Neural cell (in vitro differentiated cells): ENCODE results near the gene CDON. TPM values are rescaled to one million over a fixed set of nuclear protein-coding genes. Genes with fewer than 3 reads are reported as not detected.

Experiments used
- H2AFZ ChIP-seq: fragments of 200-600, 300-800 bp; sonication (generic), shearing (Covaris generic); 2 replicates; pipeline ENCODE4 v1.6.0; 2014; ENCODE audit warnings: low read depth, mild to moderate bottlenecking, antibody characterized with exemption, low read length, moderate library complexity
- H3F3A ChIP-seq: fragments of 200-600 bp; shearing (Covaris generic); 2 replicates; pipeline ENCODE4 v1.6.1; 2016; ENCODE audit warnings: mild to moderate bottlenecking, moderate library complexity, mixed read lengths, antibody characterized with exemption, low read length; ENCODE audit not compliant: insufficient read depth, poor library complexity, severe bottlenecking
- H3K27ac ChIP-seq: fragments of 200-600, 300-800 bp; sonication (generic), shearing (Covaris generic); 2 replicates; pipeline ENCODE4 v1.5.1; 2014; ENCODE audit warnings: mild to moderate bottlenecking, low read length, moderate library complexity
- H3K27me3 ChIP-seq: fragments of 300-800, 200-600 bp; sonication (generic), shearing (Covaris generic); 2 replicates; pipeline ENCODE4 v1.6.0; 2014; ENCODE audit warnings: mild to moderate bottlenecking, low read depth, low read length, moderate library complexity; ENCODE audit not compliant: insufficient read depth
- H3K36me3 ChIP-seq: fragments of 300-800, 200-600 bp; sonication (generic), shearing (Covaris generic); 2 replicates; pipeline ENCODE4 v1.5.1; 2014; ENCODE audit warnings: mild to moderate bottlenecking, antibody characterized with exemption, low read length, moderate library complexity; ENCODE audit not compliant: insufficient read depth
- H3K4me2 ChIP-seq: fragments of 300-800, 200-600 bp; sonication (generic), shearing (Covaris generic); 2 replicates; pipeline ENCODE4 v1.6.0; 2014; ENCODE audit warnings: mild to moderate bottlenecking, low read length
- H3K4me3 ChIP-seq: fragments of 300-800, 200-600 bp; sonication (generic), shearing (Covaris generic); 2 replicates; pipeline ENCODE4 v1.5.1; 2014; ENCODE audit warnings: mild to moderate bottlenecking, low read length, moderate library complexity
- H3K79me2 ChIP-seq: fragments of 200-600 bp; shearing (Covaris generic); replicated peaks from 2 replicates; pipeline ENCODE4 v1.6.0; 2014; ENCODE audit warnings: mild to moderate bottlenecking, low read length, moderate library complexity; ENCODE audit not compliant: insufficient read depth
- H3K9ac ChIP-seq: fragments of 300-800, 200-600 bp; sonication (generic), shearing (Covaris generic); 2 replicates; pipeline ENCODE4 v1.6.1; 2016; ENCODE audit warnings: mild to moderate bottlenecking, low read length, mixed read lengths
- H3K9me2 ChIP-seq: fragments of 200-600 bp; shearing (Covaris generic); 2 replicates; pipeline ENCODE4 v1.6.1; 2016; ENCODE audit warnings: mild to moderate bottlenecking, low read length, mixed read lengths; ENCODE audit not compliant: insufficient read depth
- H3K9me3 ChIP-seq: fragments of 200-600, 300-800 bp; sonication (generic), shearing (Covaris generic); 2 replicates; pipeline ENCODE4 v1.6.1; 2016; ENCODE audit warnings: mild to moderate bottlenecking, mixed run types, low read length, moderate library complexity, mixed read lengths
- H4K20me1 ChIP-seq: fragments of 200-600 bp; shearing (Covaris generic); 2 replicates; pipeline ENCODE4 v1.6.1; 2016; ENCODE audit warnings: mild to moderate bottlenecking, mixed run types; ENCODE audit not compliant: insufficient read depth
- CTCF ChIP-seq: fragments of 450-650 bp; IDR thresholded peaks from 2 replicates; pipeline ENCODE4 v1.5.1; 2014; ENCODE audit warnings: antibody characterized with exemption, mild to moderate bottlenecking, moderate library complexity; ENCODE audit not compliant: poor library complexity, severe bottlenecking
- EZH2 ChIP-seq: fragments of 200-600, 300-800 bp; shearing (Covaris generic), sonication (generic); IDR thresholded peaks from 2 replicates; pipeline ENCODE4 v1.6.1; 2014; ENCODE audit warnings: antibody characterized with exemption, low read length, borderline replicate concordance, mild to moderate bottlenecking; ENCODE audit not compliant: insufficient read depth, poor library complexity, severe bottlenecking
- MXI1 ChIP-seq: fragments of 450-650 bp; conservative IDR thresholded peaks from 2 replicates; pipeline ENCODE4 v1.6.1; 2014; ENCODE audit warnings: antibody characterized with exemption, mild to moderate bottlenecking; ENCODE audit not compliant: poor library complexity, severe bottlenecking
- POLR2AphosphoS5 ChIP-seq: IDR thresholded peaks from 2 replicates; pipeline ENCODE4 v1.6.1; 2012
- RAD21 ChIP-seq: fragments of 450-650 bp; conservative IDR thresholded peaks from 2 replicates; pipeline ENCODE4 v1.6.1; 2014; ENCODE audit warnings: antibody characterized with exemption, mild to moderate bottlenecking, moderate library complexity
- REST ChIP-seq: IDR thresholded peaks from 2 replicates; pipeline ENCODE4 v1.6.1; 2012; ENCODE audit warnings: borderline replicate concordance
- SMC3 ChIP-seq: fragments of 450-650 bp; conservative IDR thresholded peaks from 2 replicates; pipeline ENCODE4 v1.6.1; 2014; ENCODE audit warnings: antibody characterized with exemption, mild to moderate bottlenecking, moderate library complexity; ENCODE audit not compliant: poor library complexity
- TAF1 ChIP-seq: IDR thresholded peaks from 2 replicates; pipeline ENCODE4 v1.6.1; 2012; ENCODE audit warnings: low read depth
- polyA plus RNA-seq: library from polyadenylated mRNA; depleted of rRNA; stranded (reverse); fragments of >200 nt; gene quantifications from 2 replicates; pipeline ENCODE4 v1.2.3, GENCODE V29; 2014

Gene CDON
- polyA plus RNA-seq, 1 donor from 2014 or later = 44.1 TPM

GRCh38 chr11:125923012-125923579 is 139.6 kb downstream of the CDON start:
- Histone ChIP-seq H3K9ac (no peak overlapping the region), H4K20me1 (no peaks in the 10 kb centered on the region), H3F3A (no peaks in the 10 kb centered on the region), H3K27ac (no peak overlapping the region), H3K27me3 (no peaks in the 10 kb centered on the region), H3K9me2 (no peaks in the 10 kb centered on the region), H3K79me2 (no peaks in the 10 kb centered on the region), H3K4me2 (no peak overlapping the region), H3K36me3 (no peaks in the 10 kb centered on the region), H3K4me3 (no peak overlapping the region), H3K9me3 (no peaks in the 10 kb centered on the region), H2AFZ (no peak overlapping the region)
- no peak for TF ChIP-seq MXI1
- TF ChIP-seq RAD21 = peak; percentile 88
- TF ChIP-seq SMC3 = peak; percentile 91
- TF ChIP-seq CTCF = peak; percentile 85
- TF ChIP-seq TAF1 = no peak
- no peak for TF ChIP-seq REST

GRCh38 chr11:125922156-125922555 is 140.5 kb downstream of the CDON start:
- H3K9ac ChIP-seq = no peak overlapping the region
- H3K4me3 ChIP-seq = no peak overlapping the region
- H2AFZ ChIP-seq = no peak overlapping the region
- no peaks in the 10 kb centered on the region for H4K20me1 ChIP-seq
- no peaks in the 10 kb centered on the region for H3K36me3 ChIP-seq
- no peak overlapping the region for H3K27ac ChIP-seq
- no peaks in the 10 kb centered on the region for H3K9me3 ChIP-seq
- TF ChIP-seq EZH2 = no peak
- no peak for TF ChIP-seq TAF1
- TF ChIP-seq CTCF = no peak
- no peak for TF ChIP-seq MXI1
- TF ChIP-seq POLR2AphosphoS5 = no peak
- TF ChIP-seq SMC3 = no peak
- no peak for TF ChIP-seq RAD21
- H3F3A ChIP-seq = no peaks in the 10 kb centered on the region
- no peaks in the 10 kb centered on the region for H3K27me3 ChIP-seq
- H3K9me2 ChIP-seq = no peaks in the 10 kb centered on the region
- no peaks in the 10 kb centered on the region for H3K79me2 ChIP-seq
- H3K4me2 ChIP-seq = no peak overlapping the region
